HepG2 (cell line): ENCODE data around the gene ZCCHC3. TPM values are rescaled to one million over a fixed set of nuclear protein-coding genes. Genes with fewer than 3 reads are reported as not detected.

Source experiments
- ARID4A ChIP-seq: sonication (generic); formaldehyde crosslinking; IDR thresholded peaks from 2 replicates; pipeline ENCODE4 v1.5.0; 2020; ENCODE audit warnings: mild to moderate bottlenecking, missing genetic modification reagents, borderline replicate concordance
- ARNT ChIP-seq: fragments of 450-650 bp; IDR thresholded peaks from 2 replicates; pipeline ENCODE4 v1.6.1; 2017
- FOXO1 ChIP-seq: sonication (generic); formaldehyde crosslinking; IDR thresholded peaks from 2 replicates; pipeline ENCODE4 v1.4.0; 2020; ENCODE audit warnings: missing genetic modification reagents
- GATAD2A ChIP-seq: IDR thresholded peaks from 2 replicates; pipeline ENCODE4 v1.6.1; 2016
- HCFC1 ChIP-seq: fragments of 150-350 bp; IDR thresholded peaks from 2 replicates; pipeline ENCODE4 v1.6.1; 2014; ENCODE audit warnings: low read depth, low read length
- KAT2B ChIP-seq: fragments of 150-350 bp; IDR thresholded peaks from 2 replicates; pipeline ENCODE4 v1.6.1; 2014; ENCODE audit warnings: low read depth, low read length, borderline replicate concordance
- KDM5A ChIP-seq: fragments of 200-600 bp; sonication (generic); IDR thresholded peaks from 2 replicates; pipeline ENCODE4 v1.7.0; 2018; ENCODE audit warnings: antibody characterized with exemption, mild to moderate bottlenecking, low read length, borderline replicate concordance
- MEF2D ChIP-seq: sonication (generic); formaldehyde crosslinking; IDR thresholded peaks from 2 replicates; pipeline ENCODE4 v1.5.1; 2020; ENCODE audit warnings: mild to moderate bottlenecking, missing genetic modification reagents
- NFYB ChIP-seq: sonication (generic); formaldehyde crosslinking; IDR thresholded peaks from 2 replicates; pipeline ENCODE4 v1.4.0; 2020; ENCODE audit warnings: missing genetic modification reagents
- PBX2 ChIP-seq: IDR thresholded peaks from 2 replicates; pipeline ENCODE4 v1.6.1; 2016; ENCODE audit warnings: control low read depth
- PRDM15 ChIP-seq: sonication (generic); formaldehyde crosslinking; IDR thresholded peaks from 2 replicates; pipeline ENCODE4 v1.4.0; 2020; ENCODE audit warnings: missing genetic modification reagents
- RCOR2 ChIP-seq: IDR thresholded peaks from 2 replicates; pipeline ENCODE4 v1.6.1; 2016; ENCODE audit warnings: missing biosample characterization, missing genetic modification reagents
- ZKSCAN8 ChIP-seq: IDR thresholded peaks from 2 replicates; pipeline ENCODE4 v1.6.1; 2016; ENCODE audit warnings: borderline replicate concordance, missing genetic modification reagents, missing compliant biosample characterization
- ZMYM2 ChIP-seq: sonication (generic); formaldehyde crosslinking; IDR thresholded peaks from 2 replicates; pipeline ENCODE4 v1.8.0; 2022; ENCODE audit warnings: mild to moderate bottlenecking, missing genetic modification reagents
- ZNF136 ChIP-seq: sonication (generic); formaldehyde crosslinking; IDR thresholded peaks from 2 replicates; pipeline ENCODE4 v1.8.1; 2022; ENCODE audit warnings: low read depth, mild to moderate bottlenecking, moderate library complexity, missing genetic modification reagents
- ZNF256 ChIP-seq: sonication (generic); formaldehyde crosslinking; conservative IDR thresholded peaks from 2 replicates; pipeline ENCODE4 v1.4.0; 2020; ENCODE audit warnings: missing genetic modification reagents
- ZNF264 ChIP-seq: sonication (generic); formaldehyde crosslinking; IDR thresholded peaks from 2 replicates; pipeline ENCODE4 v1.4.0; 2020; ENCODE audit warnings: missing genetic modification reagents
- ZNF333 ChIP-seq: sonication (generic); formaldehyde crosslinking; IDR thresholded peaks from 2 replicates; pipeline ENCODE4 v1.4.0; 2020; ENCODE audit warnings: mild to moderate bottlenecking, missing genetic modification reagents, borderline replicate concordance
- ZNF430 ChIP-seq: sonication (generic); formaldehyde crosslinking; IDR thresholded peaks from 2 replicates; pipeline ENCODE4 v1.9.0; 2021; ENCODE audit warnings: mild to moderate bottlenecking, missing genetic modification reagents
- ZNF619 ChIP-seq: sonication (generic); formaldehyde crosslinking; IDR thresholded peaks from 2 replicates; pipeline ENCODE4 v1.4.0; 2020; ENCODE audit warnings: mild to moderate bottlenecking, missing genetic modification reagents
- ZNF781 ChIP-seq: sonication (generic); formaldehyde crosslinking; IDR thresholded peaks from 2 replicates; pipeline ENCODE4 v1.5.1; 2020; ENCODE audit warnings: borderline replicate concordance, mild to moderate bottlenecking, missing genetic modification reagents; ENCODE audit errors: not compliant biosample characterization
- polyA plus RNA-seq, 8 experiments: library from polyadenylated mRNA; depleted of rRNA in 3 of 8; stranded (reverse) in 7 of 8; unstranded in 1 of 8; fragments of >200 nt; fragmentation: Illumina TruSeq in 4 of 8; extraction: Trizol in 4 of 8; gene quantifications; 2 replicates each; pipeline versions ENCODE4 v1.2.1 to v1.2.3, GENCODE V29; 2011 to 2016; ENCODE audit warnings: low read depth in 4 of 8, missing spikeins in 1 of 8, mixed read lengths in 1 of 8; ENCODE audit not compliant: insufficient read depth in 1 of 8
- total RNA-seq, 5 experiments: library from RNA; depleted of rRNA; stranded (reverse); fragments of >200 nt; fragmentation: Illumina TruSeq; extraction: Trizol; gene quantifications; 2 replicates each; pipeline ENCODE4 v1.2.3, GENCODE V29; 2016; ENCODE audit warnings: low read depth in 1 of 5
- TF ChIP-seq, protein P1 (sequence below): sonication (generic); formaldehyde crosslinking; IDR thresholded peaks from 2 replicates; pipeline ENCODE4 v1.5.0; 2020; ENCODE audit warnings: mild to moderate bottlenecking, low read depth, missing genetic modification reagents, borderline replicate concordance

ZCCHC3 gene
- total and polyA plus RNA-seq, 2 of the 13 experiments (the other 11 are each of a cell fraction or from before 2014, with no cell fraction given) = 46.6 to 63.0 TPM

- no peak for TF ChIP-seq KDM5A
- no peak for TF ChIP-seq ZNF256 (CRISPR knock-in tag)
- no peak for TF ChIP-seq ZMYM2
- no peak for TF ChIP-seq NFYB
- TF ChIP-seq ZNF781 (CRISPR knock-in tag) = no peak
- no peak for TF ChIP-seq ZKSCAN8 (CRISPR knock-in tag)
- TF ChIP-seq ZNF619 (CRISPR knock-in tag) = no peak
- peak; percentile 16; the same call in 1 of the 2 replicates for TF ChIP-seq ZNF136 (CRISPR knock-in tag)
- no peak for TF ChIP-seq HCFC1
- no peak for TF ChIP-seq PRDM15 (CRISPR knock-in tag)
- TF ChIP-seq MEF2D (CRISPR knock-in tag) = no peak
- TF ChIP-seq ARNT = no peak
- no peak for TF ChIP-seq GATAD2A (CRISPR knock-in tag)
- TF ChIP-seq, protein P1, sequence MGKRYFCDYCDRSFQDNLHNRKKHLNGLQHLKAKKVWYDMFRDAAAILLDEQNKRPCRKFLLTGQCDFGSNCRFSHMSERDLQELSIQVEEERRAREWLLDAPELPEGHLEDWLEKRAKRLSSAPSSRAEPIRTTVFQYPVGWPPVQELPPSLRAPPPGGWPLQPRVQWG (CRISPR knock-in tag) = no peak
- TF ChIP-seq PBX2 (CRISPR knock-in tag) = no peak
- peak; percentile 1; the same call in 1 of the 2 replicates for TF ChIP-seq FOXO1 (CRISPR knock-in tag)
- no peak; the same call in 1 of the 2 replicates for TF ChIP-seq ZNF430
- TF ChIP-seq RCOR2 = no peak
- TF ChIP-seq KAT2B = no peak
- TF ChIP-seq ARID4A = peak; percentile 57; the same call in 1 of the 2 replicates
- TF ChIP-seq ZNF264 (CRISPR knock-in tag) = no peak
- 0 out of 2 replicates have a peak, but pooled peaks have one; percentile 34 for TF ChIP-seq ZNF333 (CRISPR knock-in tag)
These were observed 28.7 kb downstream of the ZCCHC3 start (continued) for GRCh38 chr20:325889-326644.
